Endothelial cell of umbilical vein (primary cell): ENCODE data around the gene THBS4. TPM values are rescaled to one million over a fixed set of nuclear protein-coding genes. Genes with fewer than 3 reads are reported as not detected.

Experiments used
- BruUV-seq: library from RNA; stranded (reverse); fragments of 400-500 nt; replicated peaks from 2 replicates; lab custom pipeline; 2021; lab: Mats Ljungman, UMichigan
- CTCF ChIA-PET: fragments of 300-600, 350-600 bp; sonication (Branson Sonifier 250); formaldehyde crosslinking; loops from one replicate; lab custom pipeline; 2021; ENCODE audit warnings: antibody characterized with exemption, inconsistent platforms; lab: Charles Lee
- POLR2A ChIA-PET: fragments of 300-600, 350-600 bp; sonication (Branson Sonifier 250); formaldehyde crosslinking; loops from one replicate; lab custom pipeline; 2021; ENCODE audit warnings: antibody characterized with exemption, inconsistent platforms; lab: Charles Lee
- DNase-seq: peaks from one replicate; pipeline ENCODE4 v3.0.0-alpha.2; 2011; ENCODE audit warnings: low read depth, low spot score
- FAIRE-seq: peaks from 2 replicates; lab custom pipeline; 2011; peaks lifted over from hg19 to GRCh38; lab: Jason Lieb, UNC
- H2AFZ ChIP-seq: 2 replicates; pipeline ENCODE4 v1.6.0; 2012; ENCODE audit warnings: low read depth, low read length, control low read depth, inconsistent platforms
- H3K27ac ChIP-seq: 2 replicates; pipeline ENCODE4 v1.5.1; 2011; ENCODE audit warnings: low read depth, mild to moderate bottlenecking, control low read depth, low read length, moderate library complexity; ENCODE audit not compliant: insufficient read depth
- H3K27me3 ChIP-seq, 2 experiments: 2 replicates each; pipeline versions ENCODE4 v1.6.0 to v1.6.1; 2011; ENCODE audit warnings: low read length in 2 of 2, mixed read lengths in 1 of 2; ENCODE audit not compliant: control insufficient read depth in 2 of 2, insufficient read depth in 2 of 2
- H3K36me3 ChIP-seq, 2 experiments: 2 replicates in 1 of 2; 3 replicates in 1 of 2; pipeline ENCODE4 v1.5.1; 2011; ENCODE audit warnings: low read length in 2 of 2, mild to moderate bottlenecking in 1 of 2, moderate library complexity in 1 of 2; ENCODE audit not compliant: control insufficient read depth in 2 of 2, insufficient read depth in 2 of 2; ENCODE audit errors: extremely low read depth in 1 of 2
- H3K4me1 ChIP-seq: 3 replicates; pipeline ENCODE4 v1.5.1; 2011; ENCODE audit warnings: mild to moderate bottlenecking, low read length; ENCODE audit not compliant: control insufficient read depth, insufficient read depth; ENCODE audit errors: extremely low read depth
- H3K4me2 ChIP-seq: 2 replicates; pipeline ENCODE4 v1.6.1; 2011; ENCODE audit warnings: low read length, control low read depth, mixed read lengths; ENCODE audit not compliant: insufficient read depth
- H3K4me3 ChIP-seq, 3 experiments: fragments of 200-600 bp in 1 of 3; sonication (generic), shearing (Covaris generic) in 1 of 3; replicated peaks in 1 of 3; 2 replicates each; pipeline ENCODE4 v1.5.1; 2011 to 2016; ENCODE audit warnings: control low read depth in 3 of 3, low read length in 3 of 3, mild to moderate bottlenecking in 2 of 3, inconsistent platforms in 1 of 3, low read depth in 1 of 3, moderate library complexity in 1 of 3; ENCODE audit not compliant: insufficient read depth in 1 of 3
- H3K79me2 ChIP-seq: 2 replicates; pipeline ENCODE4 v1.6.0; 2012; ENCODE audit warnings: low read length, inconsistent platforms; ENCODE audit not compliant: control insufficient read depth, insufficient read depth
- H3K9ac ChIP-seq: replicated peaks from 2 replicates; pipeline ENCODE3; 2011; ENCODE audit warnings: low read length, control low read depth; ENCODE audit not compliant: insufficient read depth; ENCODE audit errors: extremely low read depth
- H3K9me1 ChIP-seq: replicated peaks from 3 replicates; pipeline ENCODE4 v1.6.0; 2011; ENCODE audit warnings: mild to moderate bottlenecking, low read length; ENCODE audit not compliant: control insufficient read depth, insufficient read depth; ENCODE audit errors: extremely low read depth
- H3K9me3 ChIP-seq: replicated peaks from 2 replicates; pipeline ENCODE4 v1.5.1; 2012; ENCODE audit warnings: low read length, inconsistent platforms; ENCODE audit not compliant: control insufficient read depth, insufficient read depth
- H4K20me1 ChIP-seq: replicated peaks from 2 replicates; pipeline ENCODE3; 2011; ENCODE audit warnings: mild to moderate bottlenecking, low read length; ENCODE audit not compliant: control insufficient read depth, insufficient read depth; ENCODE audit errors: extremely low read depth
- EZH2 ChIP-seq: IDR thresholded peaks from 2 replicates; pipeline ENCODE4 v1.6.1; 2012; ENCODE audit warnings: borderline replicate concordance, low read depth, mild to moderate bottlenecking, moderate library complexity, low read length, inconsistent platforms; ENCODE audit not compliant: severe bottlenecking
- FOS ChIP-seq: IDR thresholded peaks from 2 replicates; pipeline ENCODE4 v1.6.1; 2011; ENCODE audit warnings: mild to moderate bottlenecking, low read length, moderate library complexity, borderline replicate concordance; ENCODE audit not compliant: insufficient read depth
- GATA2 ChIP-seq: IDR thresholded peaks from 2 replicates; pipeline ENCODE4 v1.7.0; 2011; ENCODE audit warnings: low read depth, mild to moderate bottlenecking, moderate library complexity, mixed read lengths, low read length; ENCODE audit not compliant: insufficient read length, insufficient read depth
- JUN ChIP-seq: IDR thresholded peaks from 2 replicates; pipeline ENCODE4 v1.6.1; 2011; ENCODE audit warnings: borderline replicate concordance, low read depth; ENCODE audit not compliant: insufficient read length, insufficient read depth
- MYC ChIP-seq: IDR thresholded peaks from one replicate; pipeline ENCODE4 v1.6.1; 2011; ENCODE audit warnings: mild to moderate bottlenecking, low read depth, low read length
- POLR2A ChIP-seq: IDR thresholded peaks from 2 replicates; pipeline ENCODE4 v1.6.1; 2012; ENCODE audit warnings: low read depth, mild to moderate bottlenecking, control low read depth, low read length
- POLR2AphosphoS5 ChIP-seq: IDR thresholded peaks from 2 replicates; pipeline ENCODE4 v1.6.1; 2012; ENCODE audit warnings: low read depth, mild to moderate bottlenecking, control low read depth, low read length, moderate library complexity; ENCODE audit not compliant: insufficient read depth
- dilution Hi-C: fragments of 300-500 bp; cut with MboI; formaldehyde crosslinking; loops from one replicate; pipeline ENCODE4 v1.15.0; 2019; ENCODE audit warnings: low sequenced_read_pairs; ENCODE audit not compliant: extremely low pct_ligation_motif_present
- intact Hi-C: fragments of 100-400 bp; cut with micrococcal nuclease; formaldehyde crosslinking; loops from one replicate; pipeline ENCODE4 v1.10.0; 2022
- polyA plus RNA-seq, 4 experiments: library from polyadenylated mRNA; depleted of rRNA in 3 of 4; stranded (reverse) in 3 of 4; unstranded in 1 of 4; fragments of >200 nt; gene quantifications; 2 replicates each; pipeline versions ENCODE4 v1.2.1 to v1.2.3, GENCODE V29; 2011 to 2012; ENCODE audit warnings: missing spikeins in 1 of 4
- total RNA-seq: library from RNA; stranded (reverse); gene quantifications from 2 replicates; pipeline ENCODE4 v1.2.3, GENCODE V29; 2021
- TF ChIP-seq, protein P1 (sequence below): IDR thresholded peaks from 2 replicates; pipeline ENCODE4 v1.6.1; 2011; ENCODE audit not compliant: insufficient read depth, insufficient read length
- TF ChIP-seq, protein P2 (sequence below), 2 donors: IDR thresholded peaks; 1 replicate in 1 of 2; 2 replicates in 1 of 2; pipeline ENCODE4 v1.5.1; 2011; ENCODE audit warnings: low read length in 2 of 2, mild to moderate bottlenecking in 2 of 2, moderate library complexity in 2 of 2, control low read depth in 1 of 2, inconsistent platforms in 1 of 2, low read depth in 1 of 2; ENCODE audit not compliant: insufficient read depth in 1 of 2; ENCODE audit errors: extremely low read depth in 1 of 2

The THBS4 gene
- total and polyA plus RNA-seq, 2 donors (not counting 3 experiments of a cell fraction or from before 2014, with no cell fraction given), result not detected

DNA sequence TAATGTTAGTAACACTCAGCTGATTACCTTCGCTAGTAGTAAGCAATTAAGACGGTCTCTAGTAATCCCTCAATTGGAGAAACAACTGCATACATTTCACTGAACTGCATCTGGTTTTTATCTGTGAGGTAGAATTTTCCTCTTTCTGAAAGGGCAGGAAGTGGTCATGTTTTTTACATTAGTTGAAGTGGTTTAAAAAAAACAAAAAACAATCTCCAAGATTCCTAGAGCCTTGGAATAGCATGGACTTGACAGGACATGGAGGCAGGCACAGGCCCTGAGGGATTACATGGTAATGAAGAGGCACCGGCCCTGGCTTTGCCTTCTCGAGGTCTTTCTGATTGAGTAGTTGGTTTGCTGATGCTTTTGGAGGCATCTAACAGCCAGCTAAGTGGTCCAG is 25.8 kb downstream of the THBS4 start:
- BruUV-seq, result no TSS peak
- no peaks in the 10 kb centered on the region for H3K79me2 ChIP-seq
- H2AFZ ChIP-seq, result no peak overlapping the region
- no peak overlapping the region for H3K9ac ChIP-seq
- H4K20me1 ChIP-seq, result no peaks in the 10 kb centered on the region
- no peaks in the 10 kb centered on the region for H3K9me1 ChIP-seq
- H3K4me3 ChIP-seq, result no peak overlapping the region
- ChIA-PET POLR2A (no interaction called here), CTCF (no interaction called here)
- H3K36me3 ChIP-seq, result no peaks in the 10 kb centered on the region
- DNase-seq (no peak), FAIRE-seq (no peak)
- peaks cover 0 to 3% of the 10 kb centered on the region in 2 experiments for H3K27me3 ChIP-seq
- no peak overlapping the region for H3K4me2 ChIP-seq
- intact Hi-C loops, result no loop called here
- TF ChIP-seq POLR2A (no peak), FOS (no peak), MYC (no peak), EZH2 (no peak), POLR2AphosphoS5 (no peak), JUN (no peak), GATA2 (no peak)
- TF ChIP-seq, protein P1, sequence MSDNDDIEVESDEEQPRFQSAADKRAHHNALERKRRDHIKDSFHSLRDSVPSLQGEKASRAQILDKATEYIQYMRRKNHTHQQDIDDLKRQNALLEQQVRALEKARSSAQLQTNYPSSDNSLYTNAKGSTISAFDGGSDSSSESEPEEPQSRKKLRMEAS, result no peak
- TF ChIP-seq, protein P2, sequence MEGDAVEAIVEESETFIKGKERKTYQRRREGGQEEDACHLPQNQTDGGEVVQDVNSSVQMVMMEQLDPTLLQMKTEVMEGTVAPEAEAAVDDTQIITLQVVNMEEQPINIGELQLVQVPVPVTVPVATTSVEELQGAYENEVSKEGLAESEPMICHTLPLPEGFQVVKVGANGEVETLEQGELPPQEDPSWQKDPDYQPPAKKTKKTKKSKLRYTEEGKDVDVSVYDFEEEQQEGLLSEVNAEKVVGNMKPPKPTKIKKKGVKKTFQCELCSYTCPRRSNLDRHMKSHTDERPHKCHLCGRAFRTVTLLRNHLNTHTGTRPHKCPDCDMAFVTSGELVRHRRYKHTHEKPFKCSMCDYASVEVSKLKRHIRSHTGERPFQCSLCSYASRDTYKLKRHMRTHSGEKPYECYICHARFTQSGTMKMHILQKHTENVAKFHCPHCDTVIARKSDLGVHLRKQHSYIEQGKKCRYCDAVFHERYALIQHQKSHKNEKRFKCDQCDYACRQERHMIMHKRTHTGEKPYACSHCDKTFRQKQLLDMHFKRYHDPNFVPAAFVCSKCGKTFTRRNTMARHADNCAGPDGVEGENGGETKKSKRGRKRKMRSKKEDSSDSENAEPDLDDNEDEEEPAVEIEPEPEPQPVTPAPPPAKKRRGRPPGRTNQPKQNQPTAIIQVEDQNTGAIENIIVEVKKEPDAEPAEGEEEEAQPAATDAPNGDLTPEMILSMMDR (IDR thresholded peaks at IDR 0.05; ENCODE audit: extremely low read depth in 1 of 2, insufficient read depth in 1 of 2, low read depth in 1 of 2, low read length in 2 of 2), result no peak
- H3K4me1 ChIP-seq, result no peaks in the 10 kb centered on the region
- H3K27ac ChIP-seq, result no peak overlapping the region
- dilution Hi-C loops, result no loop called here
- H3K9me3 ChIP-seq, result no peaks in the 10 kb centered on the region
